ENCODE results near the gene TMCC1. TPM values are rescaled to one million over a fixed set of nuclear protein-coding genes. Genes with fewer than 3 reads are reported as not detected.

Gene TMCC1
- total and polyA plus RNA-seq, 7 donors = 10.3 to 35.2 (median 27.6) TPM

DNA sequence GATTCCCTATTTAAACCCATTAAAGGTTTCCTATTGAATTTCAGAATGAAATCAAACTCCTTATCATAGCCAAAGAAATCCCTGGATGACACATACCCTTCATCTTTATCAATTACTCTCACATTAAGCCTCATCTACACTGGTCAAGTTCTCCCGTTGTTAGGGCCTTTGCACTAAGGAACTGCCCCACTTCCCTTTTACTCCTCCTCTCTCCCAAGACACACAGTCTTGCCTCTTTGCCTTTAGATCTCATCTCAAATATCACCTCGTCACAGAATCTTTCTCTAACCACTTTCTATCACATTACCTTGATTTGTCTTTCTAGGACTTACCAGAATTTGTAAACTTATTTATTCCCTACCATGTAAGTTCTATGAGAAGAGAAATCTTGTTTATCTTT is 117.6 kb downstream of the TMCC1 start:
- Histone ChIP-seq H3K27ac (no peak overlapping the region), H3K9me3 (no peaks in the 10 kb centered on the region), H3K27me3 (no peaks in the 10 kb centered on the region), H3K4me1 (peaks cover 0 to 16% (median 8%) of the 10 kb centered on the region in 4 donors), H3K4me3 (no peak overlapping the region), H3K36me3 (no peaks in the 10 kb centered on the region)
- TF ChIP-seq, protein P1, sequence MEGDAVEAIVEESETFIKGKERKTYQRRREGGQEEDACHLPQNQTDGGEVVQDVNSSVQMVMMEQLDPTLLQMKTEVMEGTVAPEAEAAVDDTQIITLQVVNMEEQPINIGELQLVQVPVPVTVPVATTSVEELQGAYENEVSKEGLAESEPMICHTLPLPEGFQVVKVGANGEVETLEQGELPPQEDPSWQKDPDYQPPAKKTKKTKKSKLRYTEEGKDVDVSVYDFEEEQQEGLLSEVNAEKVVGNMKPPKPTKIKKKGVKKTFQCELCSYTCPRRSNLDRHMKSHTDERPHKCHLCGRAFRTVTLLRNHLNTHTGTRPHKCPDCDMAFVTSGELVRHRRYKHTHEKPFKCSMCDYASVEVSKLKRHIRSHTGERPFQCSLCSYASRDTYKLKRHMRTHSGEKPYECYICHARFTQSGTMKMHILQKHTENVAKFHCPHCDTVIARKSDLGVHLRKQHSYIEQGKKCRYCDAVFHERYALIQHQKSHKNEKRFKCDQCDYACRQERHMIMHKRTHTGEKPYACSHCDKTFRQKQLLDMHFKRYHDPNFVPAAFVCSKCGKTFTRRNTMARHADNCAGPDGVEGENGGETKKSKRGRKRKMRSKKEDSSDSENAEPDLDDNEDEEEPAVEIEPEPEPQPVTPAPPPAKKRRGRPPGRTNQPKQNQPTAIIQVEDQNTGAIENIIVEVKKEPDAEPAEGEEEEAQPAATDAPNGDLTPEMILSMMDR (IDR thresholded peaks at IDR 0.05) = no peak
- TF ChIP-seq POLR2A (IDR thresholded peaks at IDR 0.05) (no peak), EP300 (IDR thresholded peaks at IDR 0.05) (no peak), POLR2AphosphoS5 (IDR thresholded peaks at IDR 0.05) (no peak)
- intact Hi-C loops (cut with DNase I) = no loop called here
- no peak for DNase-seq
- 87 to 94% methylated on average over 2 of the region's 2 CpGs for WGBS, 2 donors

DNA sequence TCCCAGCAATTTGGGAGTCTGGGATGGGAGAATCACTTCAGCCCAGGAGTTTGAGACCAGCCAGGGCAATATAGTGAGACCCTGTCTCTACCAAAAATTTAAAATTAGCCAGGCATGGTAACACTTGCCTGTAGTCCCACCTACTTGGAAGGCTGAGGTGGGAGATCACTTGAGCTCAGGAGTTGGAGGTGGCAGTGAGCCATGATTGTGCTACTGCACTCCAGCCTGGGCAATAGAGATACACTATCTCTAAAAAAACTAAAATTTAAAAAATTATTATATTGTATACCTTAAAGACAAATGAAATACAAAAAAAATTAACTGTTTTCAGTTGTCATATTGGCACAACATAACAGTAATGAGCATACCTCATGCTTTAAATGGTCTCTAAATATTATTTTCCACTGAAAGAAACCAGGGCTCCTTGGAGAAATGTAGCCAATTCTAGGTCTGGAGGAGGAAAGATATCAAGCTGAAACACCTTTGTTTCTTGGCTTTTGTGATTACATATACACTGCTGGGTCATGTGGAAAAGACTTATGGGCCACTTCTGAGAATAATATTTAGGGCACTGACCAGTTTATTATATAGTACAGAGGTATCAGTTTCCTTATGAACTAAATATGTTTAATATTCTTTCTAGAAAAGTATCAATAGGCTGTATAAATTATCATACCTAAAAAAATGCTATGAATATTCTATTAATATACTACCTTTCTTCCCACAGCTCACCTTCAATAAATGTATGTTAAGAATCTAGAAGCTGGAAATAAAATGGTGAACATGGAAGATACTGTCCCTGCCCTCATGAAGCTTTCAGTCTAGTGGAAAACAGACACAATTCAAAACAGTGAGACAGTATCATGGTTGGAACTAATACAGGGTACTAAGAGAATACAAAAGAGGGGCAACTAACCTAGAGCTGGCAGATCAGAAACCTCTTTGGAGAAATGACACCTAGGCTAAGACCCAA is 119.5 kb downstream of the TMCC1 start:
- no peaks in the 10 kb centered on the region for H3K36me3 ChIP-seq
- peaks cover 0 to 16% (median 8%) of the 10 kb centered on the region in 4 donors for H3K4me1 ChIP-seq
- no peak overlapping the region for H3K4me3 ChIP-seq
- no peak overlapping the region for H3K27ac ChIP-seq
- intact Hi-C loops (cut with DNase I) = no loop called here
- no peaks in the 10 kb centered on the region for H3K9me3 ChIP-seq
- no peak for DNase-seq
- H3K27me3 ChIP-seq = no peaks in the 10 kb centered on the region
- TF ChIP-seq, protein P1 (IDR thresholded peaks at IDR 0.05) = no peak
- TF ChIP-seq EP300 (IDR thresholded peaks at IDR 0.05) (no peak), POLR2A (IDR thresholded peaks at IDR 0.05) (no peak)

DNA sequence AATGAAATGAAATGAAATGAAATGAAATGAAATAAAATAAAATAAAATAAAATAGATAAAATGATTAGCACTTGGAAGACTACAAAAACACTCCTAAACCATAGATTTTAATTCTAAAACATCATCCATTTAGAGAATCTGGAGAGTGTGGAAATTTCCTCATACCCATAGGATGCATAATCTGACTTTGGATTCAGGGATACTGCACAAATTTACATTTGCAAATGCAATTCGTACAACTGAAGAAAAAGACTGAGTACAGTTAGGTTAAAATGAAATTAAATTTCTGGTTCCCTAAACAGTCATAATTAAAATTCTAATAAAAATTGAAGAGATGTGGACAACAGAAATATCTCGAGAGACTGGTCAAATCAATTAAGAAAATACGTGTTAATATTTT is 122.9 kb downstream of the TMCC1 start:
- Histone ChIP-seq H3K27ac (no peak overlapping the region), H3K9me3 (no peaks in the 10 kb centered on the region), H3K27me3 (no peaks in the 10 kb centered on the region), H3K4me3 (no peak overlapping the region), H3K4me1 (peaks cover 0 to 10% (median 3%) of the 10 kb centered on the region in 4 donors), H3K36me3 (no peaks in the 10 kb centered on the region)
- intact Hi-C loops (cut with DNase I) = no loop called here
- DNase-seq = no peak
- TF ChIP-seq, protein P1 (IDR thresholded peaks at IDR 0.05) = no peak
- TF ChIP-seq EP300 (IDR thresholded peaks at IDR 0.05) (no peak), POLR2AphosphoS5 (IDR thresholded peaks at IDR 0.05) (no peak), POLR2A (IDR thresholded peaks at IDR 0.05) (no peak)
- WGBS, 2 donors = 91 to 97% methylated on average over 3 of the region's 3 CpGs

- H3K27ac ChIP-seq = no peak overlapping the region
- intact Hi-C loops (cut with DNase I) = no loop called here
- peaks cover 0 to 10% (median 3%) of the 10 kb centered on the region in 4 donors for H3K4me1 ChIP-seq
- no peak for DNase-seq
- WGBS, 2 donors = 89 to 99% methylated on average over 3 of the region's 3 CpGs
- no peaks in the 10 kb centered on the region for H3K36me3 ChIP-seq
- H3K9me3 ChIP-seq = no peaks in the 10 kb centered on the region
- no peaks in the 10 kb centered on the region for H3K27me3 ChIP-seq
- H3K4me3 ChIP-seq = no peak overlapping the region
- no peak for TF ChIP-seq EP300 (IDR thresholded peaks at IDR 0.05)
Observed at GRCh38 chr3:129769616-129770015, 123.9 kb downstream of the TMCC1 start.

- H3K36me3 ChIP-seq = no peaks in the 10 kb centered on the region
Observed at GRCh38 chr3:129768728-129769127, 124.8 kb downstream of the TMCC1 start.

More at GRCh38 chr3:129768728-129769127, 124.8 kb downstream of the TMCC1 start:
- no peak overlapping the region for H3K27ac ChIP-seq
- peaks cover 0 to 4% (median 1%) of the 10 kb centered on the region in 4 donors for H3K4me1 ChIP-seq
- DNase-seq = no peak
- H3K9me3 ChIP-seq = no peaks in the 10 kb centered on the region
- intact Hi-C loops (cut with DNase I) = no loop called here
- H3K27me3 ChIP-seq = no peaks in the 10 kb centered on the region
- WGBS, 2 donors = 88 to 96% methylated on average over 1 of the region's 1 CpG
- TF ChIP-seq, protein P1 (IDR thresholded peaks at IDR 0.05) = no peak
- TF ChIP-seq POLR2AphosphoS5 (IDR thresholded peaks at IDR 0.05) = no peak
- no peak for TF ChIP-seq EP300 (IDR thresholded peaks at IDR 0.05)
- no peak for TF ChIP-seq POLR2A (IDR thresholded peaks at IDR 0.05)
- H3K4me3 ChIP-seq = no peak overlapping the region
